ENCODE measurements around the gene CRYGB. TPM values are rescaled to one million over a fixed set of nuclear protein-coding genes. Genes with fewer than 3 reads are reported as not detected.
"Not testable (repeated sequence)": the region's sequence is repeated elsewhere in the genome, so short reads cannot be mapped to it uniquely, and the experiment has no call there.

CRYGB gene
- total RNA-seq, 1 donor from 2014 or later = not detected

DNA sequence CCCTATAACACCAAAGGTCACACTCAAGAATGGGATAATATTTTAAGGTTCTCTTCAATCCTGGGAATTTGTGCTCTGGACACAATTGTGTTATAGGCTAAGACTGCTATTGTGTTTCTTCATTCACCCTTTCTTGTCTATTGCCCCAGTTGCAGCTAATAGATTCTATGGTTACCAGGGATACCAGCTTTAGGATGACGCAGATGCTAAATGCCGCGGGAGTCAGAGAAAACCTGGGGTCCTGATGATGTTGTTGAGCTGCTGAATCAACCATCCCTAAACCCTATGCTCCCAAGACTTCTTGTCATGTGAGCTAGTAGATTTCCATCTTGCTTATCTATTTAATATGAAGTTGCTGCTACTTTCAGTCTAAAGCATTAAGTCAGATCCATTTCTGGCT is 27.0 kb downstream of the CRYGB start:
- no peaks in the 10 kb centered on the region for H3K36me3 Mint-ChIP-seq (ENCODE audit: unreplicated experiment)
- TF ChIP-seq, protein P1, sequence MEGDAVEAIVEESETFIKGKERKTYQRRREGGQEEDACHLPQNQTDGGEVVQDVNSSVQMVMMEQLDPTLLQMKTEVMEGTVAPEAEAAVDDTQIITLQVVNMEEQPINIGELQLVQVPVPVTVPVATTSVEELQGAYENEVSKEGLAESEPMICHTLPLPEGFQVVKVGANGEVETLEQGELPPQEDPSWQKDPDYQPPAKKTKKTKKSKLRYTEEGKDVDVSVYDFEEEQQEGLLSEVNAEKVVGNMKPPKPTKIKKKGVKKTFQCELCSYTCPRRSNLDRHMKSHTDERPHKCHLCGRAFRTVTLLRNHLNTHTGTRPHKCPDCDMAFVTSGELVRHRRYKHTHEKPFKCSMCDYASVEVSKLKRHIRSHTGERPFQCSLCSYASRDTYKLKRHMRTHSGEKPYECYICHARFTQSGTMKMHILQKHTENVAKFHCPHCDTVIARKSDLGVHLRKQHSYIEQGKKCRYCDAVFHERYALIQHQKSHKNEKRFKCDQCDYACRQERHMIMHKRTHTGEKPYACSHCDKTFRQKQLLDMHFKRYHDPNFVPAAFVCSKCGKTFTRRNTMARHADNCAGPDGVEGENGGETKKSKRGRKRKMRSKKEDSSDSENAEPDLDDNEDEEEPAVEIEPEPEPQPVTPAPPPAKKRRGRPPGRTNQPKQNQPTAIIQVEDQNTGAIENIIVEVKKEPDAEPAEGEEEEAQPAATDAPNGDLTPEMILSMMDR (IDR thresholded peaks at IDR 0.05; ENCODE audit: partially characterized antibody, unreplicated experiment) = no peak
- DNase-seq = no peak
- no peak overlapping the region for H3K4me3 Mint-ChIP-seq (ENCODE audit: unreplicated experiment)
- H3K9me3 Mint-ChIP-seq (ENCODE audit: unreplicated experiment) = no peaks in the 10 kb centered on the region
- no peaks in the 10 kb centered on the region for H3K27me3 Mint-ChIP-seq (ENCODE audit: unreplicated experiment)
- no peaks in the 10 kb centered on the region for H3K4me1 Mint-ChIP-seq (ENCODE audit: low read depth, unreplicated experiment)
- no peak overlapping the region for H3K27ac Mint-ChIP-seq (ENCODE audit: unreplicated experiment)

- not testable (repeated sequence) for H3K36me3 Mint-ChIP-seq (ENCODE audit: unreplicated experiment); DNase-seq; H3K27me3 Mint-ChIP-seq (ENCODE audit: unreplicated experiment); H3K4me1 Mint-ChIP-seq (ENCODE audit: low read depth, unreplicated experiment); H3K27ac Mint-ChIP-seq (ENCODE audit: unreplicated experiment); H3K9me3 Mint-ChIP-seq (ENCODE audit: unreplicated experiment); H3K4me3 Mint-ChIP-seq (ENCODE audit: unreplicated experiment)
Measured at GRCh38 chr2:208117390-208117789, 28.6 kb downstream of the CRYGB start.

- H3K27ac Mint-ChIP-seq (ENCODE audit: unreplicated experiment) = no peak overlapping the region
- H3K9me3 Mint-ChIP-seq (ENCODE audit: unreplicated experiment) = no peaks in the 10 kb centered on the region
- TF ChIP-seq, protein P1 (IDR thresholded peaks at IDR 0.05; ENCODE audit: partially characterized antibody, unreplicated experiment) = no peak
- H3K27me3 Mint-ChIP-seq (ENCODE audit: unreplicated experiment) = no peaks in the 10 kb centered on the region
- H3K4me1 Mint-ChIP-seq (ENCODE audit: low read depth, unreplicated experiment) = peaks cover 6% of the 10 kb centered on the region
- H3K36me3 Mint-ChIP-seq (ENCODE audit: unreplicated experiment) = no peaks in the 10 kb centered on the region
- H3K4me3 Mint-ChIP-seq (ENCODE audit: unreplicated experiment) = no peak overlapping the region
- DNase-seq = no peak
Measured at GRCh38 chr2:208112969-208113368, 33.0 kb downstream of the CRYGB start.

DNA sequence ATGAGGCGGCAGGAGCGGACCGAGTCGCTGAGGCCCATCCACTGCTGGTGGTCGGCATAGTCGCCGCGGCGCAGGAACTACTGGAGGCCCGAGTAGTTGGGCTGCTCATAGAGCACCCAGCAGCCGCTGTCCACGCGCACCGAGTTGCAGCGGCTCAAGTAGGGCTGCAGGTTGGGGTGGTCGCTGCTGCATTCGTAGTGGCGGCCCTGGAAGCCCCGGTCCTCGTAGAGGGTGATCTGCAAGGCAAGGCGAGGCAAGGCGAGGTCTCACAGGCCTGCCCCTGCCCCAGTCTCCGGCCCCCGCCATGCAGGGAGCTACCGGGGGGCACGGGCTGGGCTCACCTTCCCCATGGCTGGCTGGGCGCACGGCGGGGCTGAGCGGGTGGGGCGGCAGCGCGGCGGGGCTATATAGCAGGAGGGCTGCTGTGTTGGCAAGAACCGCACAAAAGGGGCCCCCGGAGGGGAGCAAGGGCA is 33.6 kb downstream of the CRYGB start:
- not testable (repeated sequence) for H3K27ac Mint-ChIP-seq (ENCODE audit: unreplicated experiment); H3K27me3 Mint-ChIP-seq (ENCODE audit: unreplicated experiment); H3K4me3 Mint-ChIP-seq (ENCODE audit: unreplicated experiment); H3K36me3 Mint-ChIP-seq (ENCODE audit: unreplicated experiment); H3K4me1 Mint-ChIP-seq (ENCODE audit: low read depth, unreplicated experiment); H3K9me3 Mint-ChIP-seq (ENCODE audit: unreplicated experiment)
- DNase-seq = peak; percentile 22

- peaks cover 17% of the 10 kb centered on the region for H3K4me1 Mint-ChIP-seq (ENCODE audit: low read depth, unreplicated experiment)
- no peaks in the 10 kb centered on the region for H3K36me3 Mint-ChIP-seq (ENCODE audit: unreplicated experiment)
- H3K27ac Mint-ChIP-seq (ENCODE audit: unreplicated experiment) = peak overlapping the region; percentile 66
Measured at GRCh38 chr2:208103616-208104015, 42.3 kb downstream of the CRYGB start.

More at GRCh38 chr2:208103616-208104015, 42.3 kb downstream of the CRYGB start:
- peak; percentile 36 for DNase-seq
- Mint-ChIP-seq H3K9me3 (ENCODE audit: unreplicated experiment) (no peaks in the 10 kb centered on the region), H3K27me3 (ENCODE audit: unreplicated experiment) (peaks cover 2% of the 10 kb centered on the region), H3K4me3 (ENCODE audit: unreplicated experiment) (no peak overlapping the region)
- TF ChIP-seq, protein P1 (IDR thresholded peaks at IDR 0.05; ENCODE audit: partially characterized antibody, unreplicated experiment) = no peak

Data from glutamatergic neuron (in vitro differentiated cells).